ENCODE results near the gene GPS1.

GRCh38 chr17:82052638-82053059, 951 bp downstream of the GPS1 start:
- TF ChIP-seq POLR2A (IDR thresholded peaks at IDR 0.05): no peak
- no peak for TF ChIP-seq CTCF (IDR thresholded peaks at IDR 0.05)

Measured in vagina (tissue), 2 donors.